Measurements from ENCODE around the gene ASPSCR1. TPM values are rescaled to one million over a fixed set of nuclear protein-coding genes. Genes with fewer than 3 reads are reported as not detected.

Gene ASPSCR1
- total RNA-seq, 4 donors from 2014 or later = 17.9 to 25.6 (median 21.6) TPM

DNA sequence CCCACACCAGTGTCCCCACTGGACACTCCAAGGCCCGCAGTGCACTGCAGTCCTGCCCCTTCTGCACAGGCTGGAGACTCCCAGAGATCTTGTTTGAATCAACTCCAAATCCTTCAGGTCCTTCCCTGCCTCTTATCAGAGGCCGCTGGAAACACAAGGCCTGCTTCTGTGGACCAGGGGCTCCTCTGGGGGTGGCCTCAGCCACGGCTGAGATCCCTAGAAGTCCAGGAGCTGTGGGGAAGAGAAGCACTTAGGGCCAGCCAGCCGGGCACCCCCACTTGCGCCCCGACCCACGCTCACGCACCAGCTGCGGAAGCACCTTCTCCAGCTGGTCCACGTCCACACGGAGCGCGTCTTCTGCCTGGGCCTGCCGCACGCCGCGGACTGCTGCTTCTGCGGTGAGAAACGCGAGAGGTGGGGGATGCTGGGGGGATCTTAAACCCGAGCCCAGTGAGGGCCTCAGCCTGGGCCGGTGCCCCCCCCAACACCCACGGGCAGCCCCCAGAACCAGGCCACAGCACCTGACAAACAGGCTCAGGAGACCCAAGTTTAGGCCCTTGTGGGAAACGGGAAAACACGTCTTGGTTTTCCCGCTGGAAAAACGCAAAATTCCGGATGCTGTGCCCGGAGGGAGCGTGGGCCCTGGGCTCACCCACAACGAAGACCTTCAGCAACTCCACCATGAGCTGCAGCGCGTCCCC, 41.7 kb downstream of the ASPSCR1 start:
- peaks cover 3% of the 10 kb centered on the region for H3K36me3 ChIP-seq
- no peaks in the 10 kb centered on the region for H3K27me3 ChIP-seq
- peaks cover 36% of the 10 kb centered on the region for H3K4me1 ChIP-seq
- no peak for DNase-seq (ENCODE audit: low spot score in 2 of 2)
- TF ChIP-seq, protein P1, sequence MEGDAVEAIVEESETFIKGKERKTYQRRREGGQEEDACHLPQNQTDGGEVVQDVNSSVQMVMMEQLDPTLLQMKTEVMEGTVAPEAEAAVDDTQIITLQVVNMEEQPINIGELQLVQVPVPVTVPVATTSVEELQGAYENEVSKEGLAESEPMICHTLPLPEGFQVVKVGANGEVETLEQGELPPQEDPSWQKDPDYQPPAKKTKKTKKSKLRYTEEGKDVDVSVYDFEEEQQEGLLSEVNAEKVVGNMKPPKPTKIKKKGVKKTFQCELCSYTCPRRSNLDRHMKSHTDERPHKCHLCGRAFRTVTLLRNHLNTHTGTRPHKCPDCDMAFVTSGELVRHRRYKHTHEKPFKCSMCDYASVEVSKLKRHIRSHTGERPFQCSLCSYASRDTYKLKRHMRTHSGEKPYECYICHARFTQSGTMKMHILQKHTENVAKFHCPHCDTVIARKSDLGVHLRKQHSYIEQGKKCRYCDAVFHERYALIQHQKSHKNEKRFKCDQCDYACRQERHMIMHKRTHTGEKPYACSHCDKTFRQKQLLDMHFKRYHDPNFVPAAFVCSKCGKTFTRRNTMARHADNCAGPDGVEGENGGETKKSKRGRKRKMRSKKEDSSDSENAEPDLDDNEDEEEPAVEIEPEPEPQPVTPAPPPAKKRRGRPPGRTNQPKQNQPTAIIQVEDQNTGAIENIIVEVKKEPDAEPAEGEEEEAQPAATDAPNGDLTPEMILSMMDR (IDR thresholded peaks at IDR 0.05) = no peak
- TF ChIP-seq POLR2A (IDR thresholded peaks at IDR 0.05) (no peak), EP300 (IDR thresholded peaks at IDR 0.05) (no peak), POLR2AphosphoS5 (IDR thresholded peaks at IDR 0.05) (no peak)
- no peaks in the 10 kb centered on the region for H3K9me3 ChIP-seq
- no peak overlapping the region for H3K27ac ChIP-seq
- no peak overlapping the region for H3K4me3 ChIP-seq
- whole genome bisulfite sequencing = 67% methylated on average over 1 of the region's 33 CpGs

DNA sequence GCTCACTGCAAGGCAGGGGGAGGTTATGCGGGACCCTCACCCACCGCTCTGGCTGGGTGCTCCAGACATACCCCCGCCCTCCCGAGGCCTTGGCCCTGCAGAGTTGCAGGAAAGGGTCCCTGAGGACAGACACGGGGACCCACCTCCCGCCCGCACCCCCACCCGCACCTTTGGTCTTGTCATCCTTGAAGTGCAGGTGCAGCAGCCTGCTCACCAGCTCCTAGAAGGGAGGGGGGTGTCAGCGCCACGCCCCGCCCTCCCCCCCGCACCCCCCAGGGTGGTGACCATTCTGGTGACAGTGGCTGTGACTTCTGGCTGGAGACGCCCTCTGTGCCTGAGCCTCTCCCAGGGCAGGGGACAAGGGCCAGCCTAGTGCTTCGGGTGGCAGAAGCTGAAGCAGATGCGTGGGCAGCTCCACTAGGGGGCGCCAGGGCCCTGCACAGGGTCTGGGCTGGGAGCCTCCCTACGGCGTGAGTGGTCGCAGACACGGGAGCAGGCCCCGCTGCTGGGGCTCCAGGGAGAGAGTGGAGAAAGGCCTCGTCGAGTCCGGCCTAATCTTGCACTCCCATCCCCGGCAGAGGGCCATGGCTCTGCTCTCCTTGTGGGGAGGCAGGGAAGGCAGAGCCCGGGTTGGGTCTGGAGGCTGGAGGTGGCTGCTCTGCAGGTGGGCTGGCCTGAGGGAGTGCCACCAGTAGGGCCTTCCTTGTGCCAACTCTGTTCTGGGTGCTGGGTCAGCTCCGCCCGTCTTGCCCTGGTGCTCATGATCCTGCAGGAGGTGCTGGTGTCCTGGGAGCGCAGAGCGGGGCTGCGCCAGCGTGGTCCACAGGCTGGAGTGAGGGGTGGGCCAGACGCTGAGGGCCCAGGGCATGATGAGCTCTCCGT, 42.5 kb downstream of the ASPSCR1 start:
- H3K27ac ChIP-seq = no peak overlapping the region
- no peaks in the 10 kb centered on the region for H3K27me3 ChIP-seq
- TF ChIP-seq POLR2AphosphoS5 (IDR thresholded peaks at IDR 0.05) = no peak
- TF ChIP-seq, protein P1 (IDR thresholded peaks at IDR 0.05) = peak; percentile 15 to 73
- TF ChIP-seq POLR2A (IDR thresholded peaks at IDR 0.05) = no peak
- no peak for TF ChIP-seq EP300 (IDR thresholded peaks at IDR 0.05)
- WGBS = 63% methylated on average over 9 of the region's 34 CpGs
- no peak overlapping the region for H3K4me3 ChIP-seq
- peaks cover 3% of the 10 kb centered on the region for H3K36me3 ChIP-seq
- peaks cover 33% of the 10 kb centered on the region for H3K4me1 ChIP-seq
- H3K9me3 ChIP-seq = no peaks in the 10 kb centered on the region
- no peak for DNase-seq (ENCODE audit: low spot score in 2 of 2)

DNA sequence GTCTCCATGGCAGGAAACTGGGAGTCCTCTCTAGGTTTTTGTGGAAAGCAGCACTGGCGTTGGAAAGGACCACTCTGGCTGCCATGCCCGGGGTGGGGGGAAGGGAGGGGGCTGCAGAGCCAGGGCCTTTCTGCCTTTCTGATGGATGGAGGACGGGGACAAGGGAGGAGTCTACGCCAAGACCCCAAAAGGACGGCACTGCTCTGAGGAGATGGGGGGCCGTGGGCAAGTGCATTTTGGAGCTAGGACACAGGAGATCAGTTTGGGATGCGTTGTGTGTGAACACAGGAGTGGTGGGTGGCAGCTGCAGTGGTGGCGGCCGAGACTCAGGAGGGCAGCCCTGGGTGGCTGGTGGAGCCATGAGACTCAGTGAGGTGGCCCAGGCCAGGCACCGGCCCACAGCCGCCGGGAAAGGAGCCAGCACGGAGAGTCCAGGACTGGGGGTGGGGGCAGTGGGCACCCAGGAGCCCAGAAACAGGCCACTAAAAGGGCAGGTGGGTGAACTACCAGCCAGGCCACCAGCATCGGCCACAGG, 43.2 kb downstream of the ASPSCR1 start:
- no peak for DNase-seq (ENCODE audit: low spot score in 2 of 2)
- Histone ChIP-seq H3K27ac (no peak overlapping the region), H3K36me3 (peaks cover 3% of the 10 kb centered on the region), H3K27me3 (no peaks in the 10 kb centered on the region), H3K4me3 (no peak overlapping the region), H3K9me3 (no peaks in the 10 kb centered on the region), H3K4me1 (peaks cover 32% of the 10 kb centered on the region)
- no peak for TF ChIP-seq EP300 (IDR thresholded peaks at IDR 0.05)
- no peak for TF ChIP-seq POLR2AphosphoS5 (IDR thresholded peaks at IDR 0.05)
- TF ChIP-seq, protein P1 (IDR thresholded peaks at IDR 0.05) = no peak
- TF ChIP-seq POLR2A (IDR thresholded peaks at IDR 0.05) = no peak
- 69% methylated on average over 13 of the region's 14 CpGs for WGBS

DNA sequence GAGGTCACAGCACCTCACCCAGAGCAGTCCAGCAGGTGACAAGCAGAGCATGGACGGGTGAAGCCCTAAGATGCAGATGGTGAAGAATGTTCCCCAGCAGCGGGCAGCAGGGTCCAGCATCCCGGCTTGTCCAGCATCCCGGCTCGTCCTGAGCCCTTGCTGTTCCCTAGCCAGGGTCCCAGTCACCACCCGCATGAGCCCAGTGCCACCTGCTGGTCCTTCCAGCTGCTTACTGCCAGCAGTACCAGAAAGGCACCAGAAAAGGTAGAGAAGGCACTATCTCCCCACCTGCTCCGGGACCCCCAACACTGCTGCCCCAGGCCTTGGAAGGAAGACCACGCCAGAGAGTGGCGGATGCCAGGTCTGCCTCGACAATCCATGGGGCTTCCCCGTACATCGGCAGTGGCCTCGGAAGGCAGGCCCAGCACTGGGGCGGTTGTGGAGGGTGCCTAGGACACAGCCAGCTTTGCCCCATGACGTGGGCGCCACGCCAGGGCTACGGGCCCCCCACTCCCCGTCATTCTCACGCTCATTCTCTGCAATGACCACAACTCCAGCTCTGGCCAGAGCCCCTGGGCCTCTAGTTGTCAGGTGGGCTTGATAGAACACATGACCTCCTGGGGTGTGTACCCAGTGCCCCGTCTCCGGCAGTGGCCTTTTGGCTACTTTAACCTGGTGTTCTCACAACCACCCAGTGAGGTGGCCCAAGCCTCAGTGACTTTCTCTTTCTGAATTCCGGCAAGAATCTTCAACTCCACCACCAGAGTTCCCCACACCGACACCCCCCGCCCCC, 43.9 kb downstream of the ASPSCR1 start:
- TF ChIP-seq POLR2AphosphoS5 (IDR thresholded peaks at IDR 0.05) = no peak
- TF ChIP-seq, protein P1 (IDR thresholded peaks at IDR 0.05) = peak; percentile 67 to 68
- Histone ChIP-seq H3K4me1 (peaks cover 32% of the 10 kb centered on the region), H3K27me3 (no peaks in the 10 kb centered on the region), H3K9me3 (no peaks in the 10 kb centered on the region), H3K4me3 (peak overlapping the region; percentile 84), H3K36me3 (peaks cover 3% of the 10 kb centered on the region), H3K27ac (no peak overlapping the region)
- WGBS = 24% methylated on average over 6 of the region's 25 CpGs
- DNase-seq (ENCODE audit: low spot score in 2 of 2) = no peak
